Mesodermal cell (in vitro differentiated cells): ENCODE measurements around the gene GFI1B.
"Not testable (repeated sequence)": the region's sequence is repeated elsewhere in the genome, so short reads cannot be mapped to it uniquely, and the experiment has no call there.

Experiments
- H3K27ac ChIP-seq: 2 replicates; pipeline ENCODE4 v1.7.0; 2013; ENCODE audit warnings: mild to moderate bottlenecking, low read depth, low read length, moderate library complexity; ENCODE audit not compliant: severe bottlenecking
- H3K36me3 ChIP-seq: 2 replicates; pipeline ENCODE4 v1.7.1; 2013; ENCODE audit warnings: mild to moderate bottlenecking, low read length, moderate library complexity; ENCODE audit not compliant: control insufficient read depth, insufficient read depth
- H3K4me1 ChIP-seq: one replicate; pipeline ENCODE4 v1.7.1; 2013; ENCODE audit warnings: mild to moderate bottlenecking, low read length; ENCODE audit not compliant: insufficient read depth, control insufficient read depth, poor library complexity, severe bottlenecking
- H3K4me3 ChIP-seq: 2 replicates; pipeline ENCODE4 v1.7.0; 2013; ENCODE audit warnings: low read length, control low read depth, mild to moderate bottlenecking; ENCODE audit not compliant: insufficient read depth, poor library complexity, severe bottlenecking; ENCODE audit errors: extremely low read depth
- H3K9me3 ChIP-seq: 2 replicates; pipeline ENCODE4 v1.7.1; 2013; ENCODE audit warnings: mild to moderate bottlenecking, low read length, moderate library complexity; ENCODE audit not compliant: control insufficient read depth
- WGBS, 2 experiments: methylation state at CpG; one replicate each; pipeline ENCODE4 v1.1.5; 2013; ENCODE audit warnings: missing lambda C conversion rate in 2 of 2; ENCODE audit not compliant: insufficient coverage in 2 of 2; 5-methylcytosine and 5-hydroxymethylcytosine counted together

GFI1B gene

GRCh38 chr9:132946211-132946610 is 32.3 kb upstream of the GFI1B start:
- Histone ChIP-seq H3K4me3 (no peak overlapping the region), H3K4me1 (peaks cover 24% of the 10 kb centered on the region), H3K27ac (peak overlapping the region; percentile 76), H3K9me3 (no peaks in the 10 kb centered on the region), H3K36me3 (no peaks in the 10 kb centered on the region)
- WGBS, 2 experiments = 83% methylated on average over 1 of the region's 3 CpGs; no CpG with 5 or more reads in 1 of the 2 experiments

- Histone ChIP-seq H3K9me3 (no peaks in the 10 kb centered on the region), H3K27ac (peak overlapping the region; percentile 76), H3K36me3 (no peaks in the 10 kb centered on the region), H3K4me3 (no peak overlapping the region), H3K4me1 (peaks cover 24% of the 10 kb centered on the region)
- 85 to 92% methylated on average over 6 to 7 of the region's 7 CpGs for WGBS, 2 experiments
These were observed 31.7 kb upstream of the GFI1B start for GRCh38 chr9:132946631-132947295.

GRCh38 chr9:132947756-132948155 is 30.7 kb upstream of the GFI1B start:
- 87 to 93% methylated on average over 3 of the region's 8 CpGs for WGBS, 2 experiments
- Histone ChIP-seq H3K27ac (no peak overlapping the region), H3K9me3 (no peaks in the 10 kb centered on the region), H3K4me3 (no peak overlapping the region), H3K4me1 (peaks cover 24% of the 10 kb centered on the region), H3K36me3 (no peaks in the 10 kb centered on the region)

DNA sequence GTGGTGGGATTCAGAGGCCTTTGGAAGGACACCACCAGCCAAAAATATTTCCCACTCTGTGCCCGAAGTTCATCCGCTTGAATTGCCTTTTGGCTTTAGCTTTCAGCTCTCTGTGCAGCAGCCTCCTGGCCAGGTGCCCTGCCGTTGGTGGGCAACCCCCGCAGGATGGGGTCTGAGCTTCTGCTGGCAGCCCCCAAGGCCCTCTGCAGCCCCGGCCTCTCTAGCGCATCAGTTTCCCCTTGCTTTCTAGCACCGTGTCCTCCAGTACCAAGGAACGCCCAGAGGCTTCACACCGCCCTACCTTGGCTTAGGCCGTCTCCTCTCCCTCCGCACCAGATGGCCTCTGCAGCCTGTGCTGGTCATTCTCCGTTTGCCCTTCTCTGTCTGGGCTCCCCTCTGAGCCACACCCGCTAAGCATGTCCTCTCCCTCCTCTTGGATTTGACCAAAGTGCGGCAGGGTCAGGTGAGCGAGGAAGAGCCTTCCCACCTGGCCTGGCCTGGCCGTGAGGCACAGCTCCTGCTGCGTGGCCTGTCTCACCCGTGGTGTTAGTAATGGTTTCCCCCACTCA is 29.9 kb upstream of the GFI1B start:
- Histone ChIP-seq H3K4me3 (no peak overlapping the region), H3K4me1 (peaks cover 17% of the 10 kb centered on the region), H3K27ac (no peak overlapping the region), H3K36me3 (no peaks in the 10 kb centered on the region), H3K9me3 (no peaks in the 10 kb centered on the region)
- WGBS, 2 experiments = 93 to 96% methylated on average over 17 to 18 of the region's 18 CpGs

- Histone ChIP-seq H3K4me3 (no peak overlapping the region), H3K36me3 (no peaks in the 10 kb centered on the region), H3K4me1 (peaks cover 17% of the 10 kb centered on the region), H3K9me3 (no peaks in the 10 kb centered on the region), H3K27ac (no peak overlapping the region)
- WGBS, 2 experiments = 95 to 100% methylated on average over 2 to 4 of the region's 4 CpGs
These were observed 28.8 kb upstream of the GFI1B start for GRCh38 chr9:132949709-132950108.

DNA sequence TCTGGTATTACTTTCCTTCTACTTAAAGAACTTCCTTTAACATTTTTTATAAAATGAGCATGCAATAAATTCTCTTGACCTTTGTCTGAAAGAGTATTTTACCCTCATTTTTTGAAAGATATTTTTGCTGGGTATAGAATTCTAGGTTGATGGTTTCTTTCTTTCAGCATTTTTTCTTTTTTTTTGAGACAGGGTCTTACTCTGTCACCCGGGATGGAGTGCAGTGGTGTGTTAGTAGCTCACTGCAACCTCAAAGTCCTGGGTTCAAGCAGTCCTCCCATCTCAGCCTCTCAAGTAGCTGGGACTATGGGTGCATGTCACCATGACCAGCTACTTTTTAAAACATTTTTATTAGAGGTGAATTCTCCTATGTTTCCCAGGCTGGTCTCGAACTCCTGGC is 23.4 kb upstream of the GFI1B start:
- no peaks in the 10 kb centered on the region for H3K4me1 ChIP-seq
- no peaks in the 10 kb centered on the region for H3K36me3 ChIP-seq
- H3K9me3 ChIP-seq = peaks cover 7% of the 10 kb centered on the region
- H3K4me3 ChIP-seq = no peak overlapping the region
- no peak overlapping the region for H3K27ac ChIP-seq
- WGBS, 2 experiments = 63 to 75% methylated on average over 1 of the region's 2 CpGs

DNA sequence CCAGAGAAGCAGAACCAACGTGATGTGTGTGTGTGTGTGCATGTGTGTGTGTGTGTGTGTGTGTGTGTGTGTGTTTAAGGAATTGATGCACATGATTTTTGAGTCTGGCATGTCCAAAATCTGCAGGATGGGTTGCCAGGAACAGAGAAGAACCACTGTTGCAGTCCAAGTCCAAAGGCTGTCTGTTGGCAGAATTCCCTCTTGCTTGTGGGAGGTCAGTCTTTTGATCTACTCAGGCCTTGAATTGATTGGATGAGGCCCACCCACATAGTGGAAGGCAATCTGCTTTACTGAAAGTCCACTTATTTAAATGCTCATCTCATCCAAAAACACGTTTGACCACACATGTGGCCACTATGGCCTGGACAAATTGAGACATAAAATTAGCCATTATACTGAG is 22.7 kb upstream of the GFI1B start:
- H3K36me3 ChIP-seq = no peaks in the 10 kb centered on the region
- no peaks in the 10 kb centered on the region for H3K4me1 ChIP-seq
- H3K27ac ChIP-seq = no peak overlapping the region
- 40 to 84% methylated on average over 1 to 2 of the region's 2 CpGs for WGBS, 2 experiments
- H3K4me3 ChIP-seq = no peak overlapping the region
- H3K9me3 ChIP-seq = peaks cover 7% of the 10 kb centered on the region

- Histone ChIP-seq H3K4me3 (no peak overlapping the region), H3K9me3 (peaks cover 7% of the 10 kb centered on the region), H3K4me1 (no peaks in the 10 kb centered on the region), H3K27ac (no peak overlapping the region), H3K36me3 (no peaks in the 10 kb centered on the region)
- 81 to 86% methylated on average over 4 of the region's 6 CpGs for WGBS, 2 experiments
These were observed 20.7 kb upstream of the GFI1B start for GRCh38 chr9:132957805-132958204.

GRCh38 chr9:132961002-132961401 is 17.5 kb upstream of the GFI1B start:
- Histone ChIP-seq H3K36me3 (no peaks in the 10 kb centered on the region), H3K27ac (no peak overlapping the region), H3K4me3 (no peak overlapping the region), H3K9me3 (peaks cover 3% of the 10 kb centered on the region), H3K4me1 (no peaks in the 10 kb centered on the region)
- no CpG with 5 or more reads among the region's 6 CpGs for WGBS, 2 experiments

- no peak overlapping the region for H3K27ac ChIP-seq
- WGBS, 2 experiments = 92 to 93% methylated on average over 6 to 8 of the region's 9 CpGs
- H3K36me3 ChIP-seq = no peaks in the 10 kb centered on the region
- H3K4me3 ChIP-seq = no peak overlapping the region
- no peaks in the 10 kb centered on the region for H3K4me1 ChIP-seq
- H3K9me3 ChIP-seq = no peaks in the 10 kb centered on the region
These were observed 13.0 kb upstream of the GFI1B start for GRCh38 chr9:132965478-132965877.

DNA sequence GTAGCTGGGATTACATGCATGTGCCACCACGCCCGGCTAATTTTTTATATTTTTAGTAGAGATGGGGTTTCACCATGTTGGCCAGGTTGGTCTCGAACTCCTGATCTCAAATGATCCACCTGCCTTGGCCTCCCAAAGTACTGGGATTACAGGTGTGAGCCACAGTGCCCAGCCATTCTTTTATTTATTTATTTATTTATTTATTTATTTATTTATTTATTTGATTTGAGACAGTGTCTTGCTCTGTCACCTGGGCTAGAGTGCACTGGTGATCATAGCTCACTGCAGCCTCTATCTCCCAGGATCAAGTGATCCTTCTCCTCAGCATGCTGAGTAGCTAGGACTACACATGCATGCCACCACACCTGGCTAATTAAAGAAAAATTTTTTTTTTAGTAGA is 10.6 kb upstream of the GFI1B start:
- not testable (repeated sequence) for H3K36me3 ChIP-seq, H3K4me1 ChIP-seq, H3K9me3 ChIP-seq, H3K4me3 ChIP-seq, H3K27ac ChIP-seq
- no CpG with 5 or more reads among the region's 3 CpGs for WGBS, 2 experiments
